SU-DHL-6 (cell line): ENCODE results near the gene DTD2.

ENCODE experiments used
- H2AFZ ChIP-seq: fragments of 200-600 bp; sonication (generic); 2 replicates; pipeline ENCODE4 v1.6.1; 2014; ENCODE audit warnings: low read depth, mild to moderate bottlenecking, moderate library complexity, mixed read lengths, antibody characterized with exemption, low read length; ENCODE audit not compliant: severe bottlenecking
- H3F3A ChIP-seq: fragments of 200-600 bp; shearing (Covaris generic); 2 replicates; pipeline ENCODE4 v1.6.0; 2016; ENCODE audit warnings: antibody characterized with exemption, mild to moderate bottlenecking; ENCODE audit not compliant: insufficient read depth
- H3K27ac ChIP-seq: fragments of 200-600 bp; sonication (generic); 2 replicates; pipeline ENCODE4 v1.5.1; 2016; ENCODE audit warnings: low read depth, mild to moderate bottlenecking, low read length, moderate library complexity, mixed read lengths
- H3K27me3 ChIP-seq: fragments of 200-600 bp; sonication (generic), shearing (Covaris generic); 2 replicates; pipeline ENCODE4 v1.6.0; 2014; ENCODE audit warnings: mild to moderate bottlenecking, low read length
- H3K36me3 ChIP-seq: fragments of 200-600 bp; sonication (generic); 2 replicates; pipeline ENCODE4 v1.6.1; 2014; ENCODE audit warnings: mild to moderate bottlenecking, low read length, mixed read lengths
- H3K4me2 ChIP-seq: fragments of 300-600, 200-600 bp; shearing (Covaris generic), sonication (generic); 2 replicates; pipeline ENCODE4 v1.6.0; 2014; ENCODE audit warnings: low read length, low read depth, mild to moderate bottlenecking; ENCODE audit not compliant: poor library complexity, severe bottlenecking
- H3K4me3 ChIP-seq: fragments of 200-600 bp; sonication (generic); 2 replicates; pipeline ENCODE4 v1.5.1; 2014; ENCODE audit warnings: antibody characterized with exemption, low read length, mild to moderate bottlenecking, mixed read lengths; ENCODE audit not compliant: insufficient read depth, poor library complexity, severe bottlenecking
- H3K79me2 ChIP-seq: fragments of 200-600 bp; sonication (generic); 2 replicates; pipeline ENCODE4 v1.6.1; 2014; ENCODE audit warnings: mild to moderate bottlenecking, low read length, moderate library complexity; ENCODE audit not compliant: insufficient read depth
- H3K9ac ChIP-seq: fragments of 200-600 bp; sonication (generic); 2 replicates; pipeline ENCODE4 v1.7.0; 2014; ENCODE audit warnings: mild to moderate bottlenecking, low read length
- H3K9me2 ChIP-seq: fragments of 200-600 bp; sonication (generic); replicated peaks from 2 replicates; pipeline ENCODE4 v1.6.1; 2014; ENCODE audit warnings: low read length; ENCODE audit not compliant: insufficient read depth
- H3K9me3 ChIP-seq: fragments of 200-600 bp; sonication (generic); 2 replicates; pipeline ENCODE4 v1.6.1; 2014; ENCODE audit warnings: low read length, mixed read lengths; ENCODE audit not compliant: insufficient read depth
- H4K20me1 ChIP-seq: fragments of 200-600 bp; sonication (generic); 2 replicates; pipeline ENCODE4 v1.6.1; 2014; ENCODE audit warnings: low read depth, mild to moderate bottlenecking, antibody characterized with exemption, low read length, moderate library complexity, mixed read lengths
- EZH2phosphoT487 ChIP-seq: fragments of 200-600 bp; sonication (generic), shearing (Covaris generic); conservative IDR thresholded peaks from 2 replicates; pipeline ENCODE4 v1.6.1; 2018; ENCODE audit warnings: mild to moderate bottlenecking, antibody characterized with exemption, low read length, moderate library complexity, mixed read lengths
- TF ChIP-seq, protein P1 (sequence below): fragments of 200-600 bp; sonication (generic); IDR thresholded peaks from one replicate; pipeline ENCODE4 v1.5.1; 2017; ENCODE audit warnings: antibody characterized with exemption, mild to moderate bottlenecking, low read length, moderate library complexity; ENCODE audit not compliant: insufficient read depth, poor library complexity, severe bottlenecking

The DTD2 gene

DNA sequence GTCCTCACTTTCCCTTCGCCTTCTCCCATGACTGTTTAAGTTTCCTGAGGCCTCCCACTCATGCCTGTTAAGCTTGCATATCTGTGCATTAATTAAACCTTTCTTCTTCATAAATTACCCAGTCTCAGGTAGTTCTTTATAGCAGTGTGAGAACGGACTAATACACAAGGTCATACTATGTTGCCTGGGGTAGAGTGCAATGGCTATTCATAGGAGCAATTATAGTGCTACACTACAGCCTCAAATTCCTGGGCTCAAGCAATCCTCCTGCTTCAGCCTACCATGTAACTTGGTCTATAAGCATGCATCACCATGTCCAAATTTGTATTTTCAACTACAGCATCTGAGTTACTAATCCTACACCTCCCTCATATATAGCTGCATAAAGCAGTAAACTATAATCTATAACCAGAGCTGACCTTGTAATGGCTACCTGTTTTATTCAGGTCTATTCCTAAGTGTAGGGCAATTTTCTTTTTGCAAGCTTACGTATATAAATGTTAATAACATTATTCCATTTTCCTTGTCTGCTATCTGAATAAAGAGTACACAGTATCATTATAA, 55.9 kb downstream of the DTD2 start:
- H4K20me1 ChIP-seq = no peaks in the 10 kb centered on the region
- TF ChIP-seq, protein P1, sequence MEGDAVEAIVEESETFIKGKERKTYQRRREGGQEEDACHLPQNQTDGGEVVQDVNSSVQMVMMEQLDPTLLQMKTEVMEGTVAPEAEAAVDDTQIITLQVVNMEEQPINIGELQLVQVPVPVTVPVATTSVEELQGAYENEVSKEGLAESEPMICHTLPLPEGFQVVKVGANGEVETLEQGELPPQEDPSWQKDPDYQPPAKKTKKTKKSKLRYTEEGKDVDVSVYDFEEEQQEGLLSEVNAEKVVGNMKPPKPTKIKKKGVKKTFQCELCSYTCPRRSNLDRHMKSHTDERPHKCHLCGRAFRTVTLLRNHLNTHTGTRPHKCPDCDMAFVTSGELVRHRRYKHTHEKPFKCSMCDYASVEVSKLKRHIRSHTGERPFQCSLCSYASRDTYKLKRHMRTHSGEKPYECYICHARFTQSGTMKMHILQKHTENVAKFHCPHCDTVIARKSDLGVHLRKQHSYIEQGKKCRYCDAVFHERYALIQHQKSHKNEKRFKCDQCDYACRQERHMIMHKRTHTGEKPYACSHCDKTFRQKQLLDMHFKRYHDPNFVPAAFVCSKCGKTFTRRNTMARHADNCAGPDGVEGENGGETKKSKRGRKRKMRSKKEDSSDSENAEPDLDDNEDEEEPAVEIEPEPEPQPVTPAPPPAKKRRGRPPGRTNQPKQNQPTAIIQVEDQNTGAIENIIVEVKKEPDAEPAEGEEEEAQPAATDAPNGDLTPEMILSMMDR = no peak
- no peak for TF ChIP-seq EZH2phosphoT487
- no peak overlapping the region for H2AFZ ChIP-seq
- H3K4me2 ChIP-seq = no peak overlapping the region
- no peaks in the 10 kb centered on the region for H3K79me2 ChIP-seq
- H3K9ac ChIP-seq = no peak overlapping the region
- no peak overlapping the region for H3K4me3 ChIP-seq
- H3K9me2 ChIP-seq = no peaks in the 10 kb centered on the region
- no peaks in the 10 kb centered on the region for H3K27me3 ChIP-seq
- no peaks in the 10 kb centered on the region for H3F3A ChIP-seq
- H3K36me3 ChIP-seq = peaks cover 10% of the 10 kb centered on the region; the same call in 1 of the 2 replicates
- no peak overlapping the region for H3K27ac ChIP-seq
- no peaks in the 10 kb centered on the region for H3K9me3 ChIP-seq

DNA sequence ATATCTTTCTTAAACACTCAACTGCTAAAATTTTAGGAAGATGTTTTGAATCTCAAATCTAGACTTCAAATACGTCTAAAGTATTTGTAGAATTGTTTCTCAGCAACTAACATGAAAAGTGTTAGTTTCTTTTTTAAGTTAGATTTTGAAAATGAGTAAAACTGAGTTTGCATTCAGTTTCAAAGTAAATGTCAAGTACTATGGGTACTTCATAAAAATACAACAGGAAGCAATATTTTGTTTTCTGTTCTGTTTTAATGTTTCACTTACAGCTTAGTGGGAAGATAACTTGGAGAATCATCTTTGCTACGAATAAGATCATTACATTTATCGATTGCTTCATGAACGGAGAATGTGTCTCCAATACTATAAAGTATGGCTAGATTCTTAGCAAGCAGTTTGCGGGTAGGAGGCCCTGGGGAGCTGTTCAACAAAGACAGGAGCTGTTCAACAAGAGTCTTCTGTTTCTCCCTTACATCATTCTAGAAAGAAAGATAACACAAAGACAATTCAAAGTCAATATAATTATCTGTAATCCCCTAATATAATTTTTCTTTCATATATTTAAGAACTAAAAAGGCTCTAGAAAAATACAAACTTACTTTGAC, 57.2 kb downstream of the DTD2 start:
- Histone ChIP-seq H3K9ac (no peak overlapping the region), H3K9me3 (no peaks in the 10 kb centered on the region), H3K79me2 (no peaks in the 10 kb centered on the region), H3K4me3 (no peak overlapping the region), H3K4me2 (no peak overlapping the region), H4K20me1 (no peaks in the 10 kb centered on the region), H2AFZ (no peak overlapping the region), H3K27me3 (no peaks in the 10 kb centered on the region), H3F3A (no peaks in the 10 kb centered on the region), H3K27ac (no peak overlapping the region), H3K36me3 (peaks cover 10% of the 10 kb centered on the region; the same call in 1 of the 2 replicates), H3K9me2 (no peaks in the 10 kb centered on the region)
- TF ChIP-seq, protein P1 = no peak
